Esophagus squamous epithelium (tissue), 4 donors: ENCODE measurements around the gene FCHSD2.

Experiments
- CTCF ChIP-seq, 6 experiments: fragments of 450-650 bp in 4 of 6; fragments of 200-600 bp in 2 of 6; sonication (generic) in 2 of 6; IDR thresholded peaks; one replicate each; pipeline ENCODE4 v1.5.1; 2016 to 2019; ENCODE audit warnings: antibody characterized with exemption in 6 of 6, mild to moderate bottlenecking in 4 of 6, moderate library complexity in 4 of 6
- POLR2A ChIP-seq, 4 donors: fragments of 450-650 bp; IDR thresholded peaks; one replicate each; pipeline ENCODE4 v1.6.1; 2017; ENCODE audit warnings: antibody characterized with exemption in 4 of 4, mild to moderate bottlenecking in 4 of 4, moderate library complexity in 3 of 4

- no peak for TF ChIP-seq CTCF (IDR thresholded peaks at IDR 0.05)
- no peak for TF ChIP-seq POLR2A (IDR thresholded peaks at IDR 0.05)
Measured at GRCh38 chr11:73176874-73177155, 34.7 kb upstream of the FCHSD2 start.
